Gastroesophageal sphincter (tissue), 3 donors: ENCODE data around the gene CRTC3.

Experiments used
- CTCF ChIP-seq, 4 experiments: fragments of 200-600 bp in 2 of 4; fragments of 450-650 bp in 2 of 4; sonication (generic) in 1 of 4; IDR thresholded peaks; one replicate each; pipeline ENCODE4 v1.5.1; 2017 to 2019; ENCODE audit warnings: antibody characterized with exemption in 4 of 4, mild to moderate bottlenecking in 2 of 4, moderate library complexity in 2 of 4
- EP300 ChIP-seq: sonication (generic); formaldehyde crosslinking; IDR thresholded peaks from one replicate; pipeline ENCODE4 v1.6.1; 2017; ENCODE audit warnings: antibody characterized with exemption, mild to moderate bottlenecking
- POLR2A ChIP-seq, 2 donors: fragments of 450-650 bp; IDR thresholded peaks; one replicate each; pipeline ENCODE4 v1.6.1; 2017; ENCODE audit warnings: antibody characterized with exemption in 2 of 2, mild to moderate bottlenecking in 2 of 2, moderate library complexity in 1 of 2
- POLR2AphosphoS5 ChIP-seq: sonication (generic); formaldehyde crosslinking; IDR thresholded peaks from one replicate; pipeline ENCODE4 v1.6.1; 2017; ENCODE audit warnings: antibody characterized with exemption

DNA sequence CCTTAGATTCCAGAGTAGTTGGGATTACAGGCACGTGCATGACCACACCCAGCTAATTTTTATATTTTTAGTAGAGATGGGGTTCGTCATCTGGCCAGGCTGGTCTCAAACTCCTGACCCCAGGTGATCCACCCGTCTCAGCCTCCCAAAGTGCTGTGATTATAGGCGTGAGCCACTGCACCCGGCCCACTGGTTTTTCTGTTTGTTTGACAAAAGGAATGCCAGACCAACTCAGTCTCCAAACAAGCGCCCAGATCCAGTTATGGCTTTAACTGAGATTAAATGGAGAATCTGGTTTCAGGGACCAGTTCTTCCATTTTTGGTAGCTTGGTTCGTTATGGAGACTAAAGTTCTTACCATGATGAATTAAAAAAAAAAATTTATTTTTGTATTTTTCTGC lies 50.8 kb downstream of the CRTC3 start:
- no peak for TF ChIP-seq POLR2A (IDR thresholded peaks at IDR 0.05)
- TF ChIP-seq POLR2AphosphoS5: no peak
- no peak for TF ChIP-seq CTCF (IDR thresholded peaks at IDR 0.05)
- TF ChIP-seq EP300: no peak
